ENCODE data around the gene TLE1. TPM values are rescaled to one million over a fixed set of nuclear protein-coding genes. Genes with fewer than 3 reads are reported as not detected.

Gene TLE1
- total RNA-seq, 2 donors from 2014 or later: 17.1 to 42.8 TPM

- DNase-seq (ENCODE audit: low spot score): no peak
- Histone ChIP-seq H3K27ac (no peak overlapping the region), H3K36me3 (no peaks in the 10 kb centered on the region), H3K27me3 (no peaks in the 10 kb centered on the region), H3K4me3 (no peak overlapping the region), H3K9me3 (no peaks in the 10 kb centered on the region), H3K4me1 (peaks cover 0 to 10% of the 10 kb centered on the region in 2 donors)
- TF ChIP-seq CTCF (IDR thresholded peaks at IDR 0.05): no peak
Observed at GRCh38 chr9:81676395-81676794, 13.0 kb downstream of the TLE1 start.

- no peak for TF ChIP-seq CTCF (IDR thresholded peaks at IDR 0.05)
- no peak overlapping the region for H3K4me3 ChIP-seq
- DNase-seq (ENCODE audit: low spot score): no peak
- H3K27me3 ChIP-seq: no peaks in the 10 kb centered on the region
- H3K27ac ChIP-seq: no peak overlapping the region
- H3K9me3 ChIP-seq: no peaks in the 10 kb centered on the region
- peaks cover 0 to 24% of the 10 kb centered on the region in 2 donors for H3K4me1 ChIP-seq
- no peaks in the 10 kb centered on the region for H3K36me3 ChIP-seq
Observed at GRCh38 chr9:81673310-81673709, 16.0 kb downstream of the TLE1 start.

- H3K27me3 ChIP-seq: no peaks in the 10 kb centered on the region
- H3K27ac ChIP-seq: no peak overlapping the region
- H3K4me3 ChIP-seq: no peak overlapping the region
- H3K36me3 ChIP-seq: no peaks in the 10 kb centered on the region
- no peaks in the 10 kb centered on the region for H3K9me3 ChIP-seq
- DNase-seq (ENCODE audit: low spot score): peak; percentile 90
- no peak for TF ChIP-seq CTCF (IDR thresholded peaks at IDR 0.05)
- peaks cover 0 to 24% of the 10 kb centered on the region in 2 donors for H3K4me1 ChIP-seq
Observed at GRCh38 chr9:81671880-81672280, 17.5 kb downstream of the TLE1 start.

- H3K4me1 ChIP-seq: peaks cover 0 to 34% of the 10 kb centered on the region in 2 donors
- no peak overlapping the region for H3K4me3 ChIP-seq
Observed at GRCh38 chr9:81669866-81670265, 19.5 kb downstream of the TLE1 start.

GRCh38 chr9:81669041-81669651, 20.2 kb downstream of the TLE1 start:
- Histone ChIP-seq H3K27ac (no peak overlapping the region), H3K36me3 (no peaks in the 10 kb centered on the region), H3K27me3 (no peaks in the 10 kb centered on the region), H3K9me3 (no peaks in the 10 kb centered on the region), H3K4me1 (peaks cover 0 to 34% of the 10 kb centered on the region in 2 donors), H3K4me3 (no peak overlapping the region)
- no peak for DNase-seq (ENCODE audit: low spot score)
- no peak for TF ChIP-seq CTCF (IDR thresholded peaks at IDR 0.05)

More at GRCh38 chr9:81669866-81670265, 19.5 kb downstream of the TLE1 start:
- TF ChIP-seq CTCF (IDR thresholded peaks at IDR 0.05): no peak
- DNase-seq (ENCODE audit: low spot score): no peak
- Histone ChIP-seq H3K27me3 (no peaks in the 10 kb centered on the region), H3K27ac (no peak overlapping the region), H3K36me3 (no peaks in the 10 kb centered on the region), H3K9me3 (no peaks in the 10 kb centered on the region)

- Histone ChIP-seq H3K9me3 (no peaks in the 10 kb centered on the region), H3K36me3 (no peaks in the 10 kb centered on the region), H3K4me1 (peaks cover 0 to 22% of the 10 kb centered on the region in 2 donors), H3K27ac (no peak overlapping the region), H3K4me3 (no peak overlapping the region), H3K27me3 (no peaks in the 10 kb centered on the region)
- no peak for TF ChIP-seq CTCF (IDR thresholded peaks at IDR 0.05)
- no peak for DNase-seq (ENCODE audit: low spot score)
Observed at GRCh38 chr9:81666123-81666522, 23.2 kb downstream of the TLE1 start.

All from right atrium auricular region (tissue), 2 donors.